ENCODE measurements around the gene RBMY1E. TPM values are rescaled to one million over a fixed set of nuclear protein-coding genes. Genes with fewer than 3 reads are reported as not detected.
"Not testable (repeated sequence)": the region's sequence is repeated elsewhere in the genome, so short reads cannot be mapped to it uniquely, and the experiment has no call there.

RBMY1E gene
- not detected in 2 replicates for total RNA-seq

DNA sequence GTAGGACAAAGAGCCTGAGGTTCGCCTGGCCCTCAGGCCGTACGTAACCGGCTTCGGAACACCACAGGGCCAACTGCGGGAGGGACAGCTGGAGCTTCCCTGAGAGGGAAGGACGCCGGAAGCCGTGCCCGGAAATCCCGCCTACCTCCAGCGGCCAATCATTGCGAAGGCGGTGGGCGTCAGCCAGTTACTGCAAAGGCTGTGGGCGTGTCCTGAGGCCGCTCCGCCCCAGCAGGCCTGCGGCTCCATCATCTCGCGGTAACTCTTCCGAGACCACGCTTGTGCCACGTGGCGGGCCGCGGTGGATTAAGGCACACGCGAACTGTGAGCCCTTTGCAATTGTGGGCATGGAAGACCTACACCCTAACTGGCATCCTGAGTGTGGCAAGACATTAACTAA is at the start of gene RBMY1E:
Gene RBMY1E (minus strand): TSS at position 101 of the 400 bp plus-strand sequence. CDS start 1,978 bp downstream, outside the sequence.
- DNase-seq (ENCODE audit: low read depth in 2 of 2): not testable (repeated sequence)

DNA sequence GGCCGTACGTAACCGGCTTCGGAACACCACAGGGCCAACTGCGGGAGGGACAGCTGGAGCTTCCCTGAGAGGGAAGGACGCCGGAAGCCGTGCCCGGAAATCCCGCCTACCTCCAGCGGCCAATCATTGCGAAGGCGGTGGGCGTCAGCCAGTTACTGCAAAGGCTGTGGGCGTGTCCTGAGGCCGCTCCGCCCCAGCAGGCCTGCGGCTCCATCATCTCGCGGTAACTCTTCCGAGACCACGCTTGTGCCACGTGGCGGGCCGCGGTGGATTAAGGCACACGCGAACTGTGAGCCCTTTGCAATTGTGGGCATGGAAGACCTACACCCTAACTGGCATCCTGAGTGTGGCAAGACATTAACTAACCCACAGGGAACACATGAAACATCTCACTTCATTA is 23.4 kb downstream of the RBMY1E start, which contains the start of gene RBMY1D:
Gene RBMY1D (minus strand): TSS at position 101 of the 400 bp plus-strand sequence. CDS start 2,013 bp downstream, outside the sequence.
- not testable (repeated sequence) for DNase-seq (ENCODE audit: low read depth in 2 of 2)

DNA sequence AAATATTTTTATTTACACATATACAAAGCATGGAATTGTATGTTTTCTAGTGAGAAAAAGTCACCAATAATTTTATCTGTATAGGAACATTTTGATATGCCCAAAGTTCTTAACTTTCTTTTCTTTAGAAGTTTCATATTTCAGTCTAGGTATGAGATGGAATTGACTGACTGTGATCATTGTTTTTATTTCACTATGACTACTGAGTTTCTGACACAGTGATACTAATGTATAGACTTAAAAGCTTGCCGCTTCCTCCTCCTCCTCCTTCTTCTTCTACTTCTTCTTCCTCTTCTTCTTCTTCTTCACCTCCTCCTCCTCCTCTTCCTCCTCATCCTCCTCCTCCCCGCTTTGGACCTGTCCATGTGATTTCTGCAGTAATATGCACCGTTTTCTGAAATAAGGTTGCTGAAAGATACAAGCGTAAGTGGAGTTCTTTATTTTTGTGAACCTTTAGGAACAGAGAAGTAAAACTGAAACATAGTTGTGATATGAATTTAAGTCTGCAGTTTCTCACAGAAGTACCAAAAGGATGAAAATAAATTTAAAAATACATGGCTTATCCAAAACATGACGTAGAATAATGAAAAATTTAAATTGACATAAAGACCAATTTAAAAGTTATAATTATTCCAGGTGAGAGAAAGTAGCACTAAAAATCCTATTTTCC is 48.3 kb downstream of the RBMY1E start:
- DNase-seq (ENCODE audit: low read depth in 2 of 2): not testable (repeated sequence)

Other genes starting within 250 kb of the RBMY1E start
- gene RBMY1D, start 23.5 kb downstream of the RBMY1E start, total RNA-seq: not detected in 2 replicates